Colon (tissue), 2 donors: Measurements from ENCODE around the gene LNX1.

Source experiments
- FAIRE-seq: peaks from 2 replicates; lab custom pipeline; 2012; peaks lifted over from hg19 to GRCh38; lab: Jason Lieb, UNC
- donor health status: control.
- donor health status: control.

Gene LNX1

GRCh38 chr4:53598901-53599300 is 7.6 kb upstream of the LNX1 start:
- no peak for FAIRE-seq

- FAIRE-seq = peak; percentile 10
Measured at GRCh38 chr4:53598483-53598882, 7.2 kb upstream of the LNX1 start.

- FAIRE-seq = no peak
Measured at GRCh38 chr4:53596901-53597300, 5.6 kb upstream of the LNX1 start.

GRCh38 chr4:53595834-53596233 is 4.5 kb upstream of the LNX1 start:
- FAIRE-seq = no peak

- no peak for FAIRE-seq
Measured at GRCh38 chr4:53595204-53595603, 3.9 kb upstream of the LNX1 start.

GRCh38 chr4:53593765-53594164 is 2.5 kb upstream of the LNX1 start:
- no peak for FAIRE-seq

- FAIRE-seq = no peak
Measured at GRCh38 chr4:53592686-53593501, 1.6 kb upstream of the LNX1 start.

GRCh38 chr4:53592122-53592521 is 836 bp upstream of the LNX1 start:
- no peak for FAIRE-seq

- FAIRE-seq = no peak
Measured at GRCh38 chr4:53590187-53590586, 1.1 kb downstream of the LNX1 start.

GRCh38 chr4:53589511-53589910 is 1.8 kb downstream of the LNX1 start:
- FAIRE-seq = no peak

- no peak for FAIRE-seq
Measured at GRCh38 chr4:53587135-53587534, 4.2 kb downstream of the LNX1 start.

- no peak for FAIRE-seq
Measured at GRCh38 chr4:53586121-53586816, 5.0 kb downstream of the LNX1 start.

GRCh38 chr4:53584658-53585057 is 6.6 kb downstream of the LNX1 start:
- no peak for FAIRE-seq

- no peak for FAIRE-seq
Measured at GRCh38 chr4:53583513-53583912, 7.8 kb downstream of the LNX1 start.

- no peak for FAIRE-seq
Measured at GRCh38 chr4:53582194-53582593, 9.1 kb downstream of the LNX1 start.

- FAIRE-seq = no peak
Measured at GRCh38 chr4:53580274-53580673, 11.0 kb downstream of the LNX1 start.

GRCh38 chr4:53579826-53580225 is 11.5 kb downstream of the LNX1 start:
- no peak for FAIRE-seq

GRCh38 chr4:53576676-53577372 is 14.5 kb downstream of the LNX1 start:
- no peak for FAIRE-seq

GRCh38 chr4:53576071-53576617 is 15.1 kb downstream of the LNX1 start:
- FAIRE-seq = no peak

- no peak for FAIRE-seq
Measured at GRCh38 chr4:53575552-53575951, 15.7 kb downstream of the LNX1 start.

- FAIRE-seq = no peak
Measured at GRCh38 chr4:53574528-53574927, 16.8 kb downstream of the LNX1 start.

- no peak for FAIRE-seq
Measured at GRCh38 chr4:53573696-53574095, 17.6 kb downstream of the LNX1 start.

GRCh38 chr4:53572600-53572994 is 18.7 kb downstream of the LNX1 start:
- FAIRE-seq = no peak
